Measurements from ENCODE around the gene IGSF11.
"Not testable (repeated sequence)": the region's sequence is repeated elsewhere in the genome, so short reads cannot be mapped to it uniquely, and the experiment has no call there.

Gene IGSF11

GRCh38 chr3:119034256-119035013 lies at the start of gene IGSF11:
TSS of gene IGSF11 (minus strand) at chr3:119034846. CDS start at chr3:119034582, 264 bp downstream.
- peak; percentile 34 for DNase-seq

- DNase-seq, result no peak
Observed at GRCh38 chr3:119080364-119080763, 45.7 kb upstream of the IGSF11 start.

GRCh38 chr3:119073258-119074001 lies 38.8 kb upstream of the IGSF11 start:
- no peak for DNase-seq

- DNase-seq, result not testable (repeated sequence)
Observed at GRCh38 chr3:119072451-119072850, 37.8 kb upstream of the IGSF11 start.

GRCh38 chr3:119069725-119070124 lies 35.1 kb upstream of the IGSF11 start:
- no peak for DNase-seq

- DNase-seq, result no peak
Observed at GRCh38 chr3:119063471-119063870, 28.8 kb upstream of the IGSF11 start.

- DNase-seq, result no peak
Observed at GRCh38 chr3:119062892-119063291, 28.2 kb upstream of the IGSF11 start.

GRCh38 chr3:119044593-119044992 lies 9.9 kb upstream of the IGSF11 start:
- no peak for DNase-seq

GRCh38 chr3:119042162-119042561 lies 7.5 kb upstream of the IGSF11 start:
- no peak for DNase-seq

- no peak for DNase-seq
Observed at GRCh38 chr3:119035014-119035346, 334 bp upstream of the IGSF11 start.

- no peak for DNase-seq
Observed at GRCh38 chr3:119033393-119034255, 1.0 kb downstream of the IGSF11 start.

GRCh38 chr3:119025171-119025795 lies 9.4 kb downstream of the IGSF11 start:
- no peak for DNase-seq

- no peak for DNase-seq
Observed at GRCh38 chr3:119019767-119020518, 14.7 kb downstream of the IGSF11 start.

GRCh38 chr3:119018690-119019463 lies 15.8 kb downstream of the IGSF11 start:
- DNase-seq, result no peak

- no peak for DNase-seq
Observed at GRCh38 chr3:119015942-119016341, 18.7 kb downstream of the IGSF11 start.

GRCh38 chr3:119013951-119014350 lies 20.7 kb downstream of the IGSF11 start:
- no peak for DNase-seq

- no peak for DNase-seq
Observed at GRCh38 chr3:119011528-119011927, 23.1 kb downstream of the IGSF11 start.

GRCh38 chr3:118997190-118997589 lies 37.5 kb downstream of the IGSF11 start:
- DNase-seq, result no peak

- DNase-seq, result no peak
Observed at GRCh38 chr3:118991775-118992174, 42.9 kb downstream of the IGSF11 start.

- DNase-seq, result no peak
Observed at GRCh38 chr3:118990823-118991560, 43.7 kb downstream of the IGSF11 start.

Data from CD4-positive, alpha-beta T cell treated with Interferon gamma for 1 hour (primary cell).